IMR-90 (cell line): ENCODE measurements around the gene CTSO.

Source experiments
- POLR2A ChIP-seq: IDR thresholded peaks from 2 replicates; pipeline ENCODE4 v1.6.1; 2012; ENCODE audit warnings: mild to moderate bottlenecking, low read depth, low read length
- RFX5 ChIP-seq: IDR thresholded peaks from 2 replicates; pipeline ENCODE4 v1.8.0; 2012; ENCODE audit warnings: low read depth, mild to moderate bottlenecking, low read length, moderate library complexity
- USF2 ChIP-seq: fragments of 150-350 bp; IDR thresholded peaks from 2 replicates; pipeline ENCODE4 v1.6.1; 2017; ENCODE audit warnings: mild to moderate bottlenecking, antibody characterized with exemption, low read length, low read depth
- TF ChIP-seq, protein P1 (sequence below): conservative IDR thresholded peaks from 2 replicates; pipeline ENCODE4 v1.5.1; 2012; ENCODE audit warnings: mild to moderate bottlenecking, low read depth, low read length, improper control_type of control experiment

DNA sequence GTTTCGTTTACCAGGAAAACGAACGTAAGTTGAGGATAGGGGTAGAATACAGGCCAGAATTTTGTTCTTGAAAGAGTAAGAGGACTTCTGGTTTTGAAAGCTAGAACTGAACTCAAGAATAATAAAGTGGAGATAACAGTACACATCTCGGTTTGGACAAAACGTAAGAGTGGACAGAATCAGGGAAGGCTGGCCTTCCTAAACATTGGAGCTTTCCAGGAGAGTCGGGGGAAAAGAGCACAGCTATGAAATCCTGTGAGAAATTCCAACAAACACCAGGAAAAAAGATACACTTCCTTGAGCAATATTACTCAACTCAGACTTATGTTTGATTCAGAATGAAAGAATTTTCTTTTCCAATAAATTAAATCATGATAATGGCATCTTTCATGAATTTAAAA, 1.2 kb downstream of the CTSO start:
- no peak for TF ChIP-seq POLR2A
- TF ChIP-seq, protein P1, sequence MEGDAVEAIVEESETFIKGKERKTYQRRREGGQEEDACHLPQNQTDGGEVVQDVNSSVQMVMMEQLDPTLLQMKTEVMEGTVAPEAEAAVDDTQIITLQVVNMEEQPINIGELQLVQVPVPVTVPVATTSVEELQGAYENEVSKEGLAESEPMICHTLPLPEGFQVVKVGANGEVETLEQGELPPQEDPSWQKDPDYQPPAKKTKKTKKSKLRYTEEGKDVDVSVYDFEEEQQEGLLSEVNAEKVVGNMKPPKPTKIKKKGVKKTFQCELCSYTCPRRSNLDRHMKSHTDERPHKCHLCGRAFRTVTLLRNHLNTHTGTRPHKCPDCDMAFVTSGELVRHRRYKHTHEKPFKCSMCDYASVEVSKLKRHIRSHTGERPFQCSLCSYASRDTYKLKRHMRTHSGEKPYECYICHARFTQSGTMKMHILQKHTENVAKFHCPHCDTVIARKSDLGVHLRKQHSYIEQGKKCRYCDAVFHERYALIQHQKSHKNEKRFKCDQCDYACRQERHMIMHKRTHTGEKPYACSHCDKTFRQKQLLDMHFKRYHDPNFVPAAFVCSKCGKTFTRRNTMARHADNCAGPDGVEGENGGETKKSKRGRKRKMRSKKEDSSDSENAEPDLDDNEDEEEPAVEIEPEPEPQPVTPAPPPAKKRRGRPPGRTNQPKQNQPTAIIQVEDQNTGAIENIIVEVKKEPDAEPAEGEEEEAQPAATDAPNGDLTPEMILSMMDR = no peak
- no peak for TF ChIP-seq USF2
- no peak for TF ChIP-seq RFX5
